ENCODE data around the gene RHBDD3. TPM values are rescaled to one million over a fixed set of nuclear protein-coding genes. Genes with fewer than 3 reads are reported as not detected.
A peak's percentile ranks its signal among the peaks of the same experiment; 100 is the strongest.

Gene RHBDD3
- total RNA-seq, 4 donors from 2014 or later = 8.9 to 24.1 (median 20.5) TPM

DNA sequence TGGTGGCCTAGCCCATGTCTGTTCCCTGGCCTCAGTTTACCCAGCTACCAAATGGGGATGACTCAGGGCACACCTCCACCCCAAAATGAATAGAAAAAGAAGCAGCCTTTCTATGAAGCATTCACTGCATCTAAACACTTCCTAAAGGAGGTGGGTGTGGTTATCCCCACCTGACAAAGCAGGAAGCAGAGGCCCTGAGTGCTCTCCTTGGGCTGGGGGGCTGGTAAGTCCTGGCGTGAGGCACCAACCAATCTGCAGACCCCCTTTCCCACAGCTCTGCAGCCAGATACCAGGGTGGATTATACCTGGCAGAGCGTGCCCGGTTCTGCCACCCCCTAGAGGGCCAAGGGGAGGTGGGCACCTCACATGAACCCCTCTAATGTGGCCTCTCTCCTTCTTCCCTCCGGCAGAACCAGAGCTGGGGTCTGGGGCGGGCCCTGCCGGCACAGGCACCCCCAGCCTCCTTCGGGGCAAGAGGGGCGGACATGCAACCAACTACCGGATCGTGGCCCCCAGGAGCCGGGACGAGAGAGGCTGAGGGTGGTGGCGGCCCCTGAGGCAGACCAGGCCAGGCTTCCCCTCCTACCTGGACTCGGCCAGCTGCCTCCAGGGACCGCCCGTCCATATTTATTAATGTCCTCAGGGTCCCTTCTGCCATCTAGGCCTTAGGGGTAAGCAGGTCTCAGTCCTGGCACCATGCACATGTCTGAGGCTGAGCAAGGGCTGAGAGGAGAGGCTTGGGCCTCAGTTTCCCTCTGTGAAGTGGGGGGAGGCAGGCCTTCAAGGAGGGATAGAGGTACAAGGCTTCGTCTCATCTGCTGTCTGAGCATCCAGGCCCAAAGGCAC lies 9.2 kb downstream of the RHBDD3 start:
- TF ChIP-seq, protein P1, sequence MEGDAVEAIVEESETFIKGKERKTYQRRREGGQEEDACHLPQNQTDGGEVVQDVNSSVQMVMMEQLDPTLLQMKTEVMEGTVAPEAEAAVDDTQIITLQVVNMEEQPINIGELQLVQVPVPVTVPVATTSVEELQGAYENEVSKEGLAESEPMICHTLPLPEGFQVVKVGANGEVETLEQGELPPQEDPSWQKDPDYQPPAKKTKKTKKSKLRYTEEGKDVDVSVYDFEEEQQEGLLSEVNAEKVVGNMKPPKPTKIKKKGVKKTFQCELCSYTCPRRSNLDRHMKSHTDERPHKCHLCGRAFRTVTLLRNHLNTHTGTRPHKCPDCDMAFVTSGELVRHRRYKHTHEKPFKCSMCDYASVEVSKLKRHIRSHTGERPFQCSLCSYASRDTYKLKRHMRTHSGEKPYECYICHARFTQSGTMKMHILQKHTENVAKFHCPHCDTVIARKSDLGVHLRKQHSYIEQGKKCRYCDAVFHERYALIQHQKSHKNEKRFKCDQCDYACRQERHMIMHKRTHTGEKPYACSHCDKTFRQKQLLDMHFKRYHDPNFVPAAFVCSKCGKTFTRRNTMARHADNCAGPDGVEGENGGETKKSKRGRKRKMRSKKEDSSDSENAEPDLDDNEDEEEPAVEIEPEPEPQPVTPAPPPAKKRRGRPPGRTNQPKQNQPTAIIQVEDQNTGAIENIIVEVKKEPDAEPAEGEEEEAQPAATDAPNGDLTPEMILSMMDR (IDR thresholded peaks at IDR 0.05) = no peak
- TF ChIP-seq POLR2A (IDR thresholded peaks at IDR 0.05) = no peak

DNA sequence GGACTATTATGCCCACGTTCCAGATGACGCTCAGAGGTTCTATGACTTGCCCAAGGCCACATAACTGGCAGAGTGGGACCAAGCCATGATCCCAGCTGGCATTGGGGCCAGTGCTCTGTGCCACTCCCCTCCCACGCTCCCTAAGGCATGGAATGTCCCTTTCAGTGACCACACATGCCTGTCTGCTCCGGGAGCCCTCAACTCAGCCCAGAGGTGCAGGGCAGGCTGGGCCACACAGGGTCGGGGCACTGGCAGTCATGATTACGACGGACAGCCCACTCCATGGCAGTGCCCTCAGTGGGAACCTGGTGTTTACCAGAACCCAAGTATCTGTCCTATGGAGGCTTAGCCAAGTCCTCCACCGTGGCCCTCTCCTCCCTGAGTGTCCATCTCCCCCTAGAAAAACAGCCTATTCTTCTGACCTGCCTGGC lies 10.0 kb downstream of the RHBDD3 start:
- H3K4me3 ChIP-seq (ENCODE audit: low read depth, poor library complexity, severe bottlenecking) = no peak overlapping the region
- 71 to 91% methylated on average over 5 to 8 of the region's 8 CpGs for WGBS, 2 donors
- intact Hi-C loops (cut with DNase I; ENCODE audit: low total_unique reads) = no loop called here
- DNase-seq (ENCODE audit: low spot score in 2 of 2) = peak in 1 of 2 donors; percentile 64
- TF ChIP-seq POLR2A (IDR thresholded peaks at IDR 0.05) = no peak
- TF ChIP-seq, protein P1 (IDR thresholded peaks at IDR 0.05) = no peak

More for the DNA sequence above, 9.2 kb downstream of the RHBDD3 start:
- intact Hi-C loops (cut with DNase I; ENCODE audit: low total_unique reads) = no loop called here
- DNase-seq (ENCODE audit: low spot score in 2 of 2) = peak in 1 of 2 donors; percentile 69
- H3K4me3 ChIP-seq (ENCODE audit: low read depth, poor library complexity, severe bottlenecking) = no peak overlapping the region
- 92 to 95% methylated on average over 11 to 16 of the region's 17 CpGs for WGBS, 2 donors

DNA sequence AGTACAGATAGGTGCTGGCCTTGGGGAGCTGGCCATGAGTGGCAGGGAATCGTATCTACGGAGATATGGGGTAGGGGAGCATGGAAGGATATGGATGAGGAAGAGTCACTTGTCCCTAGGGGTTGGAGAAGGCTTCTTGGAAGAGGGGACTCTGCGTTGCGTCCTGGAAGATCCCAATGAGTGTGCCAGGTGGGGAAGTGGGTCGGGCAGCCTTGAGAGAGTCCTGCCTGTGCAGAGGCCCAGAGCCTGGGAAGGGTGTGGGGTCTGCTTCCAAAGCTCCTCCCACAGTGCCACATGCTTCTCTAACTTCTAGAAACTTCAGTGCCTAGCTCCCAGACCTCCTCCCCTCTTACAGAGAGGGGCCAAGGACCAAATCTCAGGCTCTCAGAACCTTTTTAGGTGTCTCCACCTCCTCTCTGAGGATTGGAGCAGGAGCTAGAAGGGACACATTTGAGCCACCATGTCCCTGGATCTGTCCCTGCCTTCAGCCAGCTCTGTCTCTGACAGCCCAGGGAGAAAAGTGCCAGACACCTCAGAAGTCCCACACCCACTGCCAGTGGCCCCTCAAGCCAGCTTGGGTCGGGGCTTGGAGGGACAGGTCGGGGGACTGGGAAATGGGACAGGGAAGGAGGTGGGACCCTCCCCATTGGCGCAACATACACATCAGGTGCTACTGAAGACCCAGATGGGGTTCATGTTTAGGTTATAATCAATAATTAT lies 11.0 kb downstream of the RHBDD3 start:
- no peak for TF ChIP-seq POLR2A (IDR thresholded peaks at IDR 0.05)
- TF ChIP-seq, protein P1 (IDR thresholded peaks at IDR 0.05) = no peak

DNA sequence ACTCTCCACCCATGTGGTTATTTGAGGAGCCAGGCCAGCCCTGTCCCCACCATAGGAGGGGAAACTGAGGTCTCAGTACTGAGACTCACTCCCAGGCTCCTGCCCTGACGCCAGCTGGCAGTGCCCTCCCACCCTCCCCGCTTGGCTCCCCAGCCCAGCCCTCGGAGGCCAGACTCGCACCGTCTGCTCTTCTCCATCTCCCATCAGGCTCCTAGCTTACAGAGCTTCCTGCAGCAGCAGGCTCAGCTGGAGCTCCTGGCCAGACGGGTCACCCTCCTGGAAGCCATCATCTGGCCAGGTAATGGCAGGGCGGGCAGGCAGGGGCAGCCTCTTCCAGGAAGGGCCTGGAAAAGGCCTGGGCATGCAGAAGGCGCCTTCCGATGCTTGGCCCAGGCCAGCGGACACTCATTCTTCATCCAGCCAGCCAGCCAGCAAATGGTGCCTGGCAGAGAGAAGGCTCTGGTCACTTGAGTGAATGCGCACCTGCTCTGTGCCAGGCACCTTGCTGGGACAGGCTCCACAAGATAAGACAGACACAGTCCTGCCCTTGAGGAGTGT lies 12.6 kb downstream of the RHBDD3 start:
- no peak for DNase-seq (ENCODE audit: low spot score in 2 of 2)
- TF ChIP-seq, protein P1 (IDR thresholded peaks at IDR 0.05) = no peak
- TF ChIP-seq POLR2A (IDR thresholded peaks at IDR 0.05) = no peak
- no peak overlapping the region for H3K4me3 ChIP-seq (ENCODE audit: low read depth, poor library complexity, severe bottlenecking)
- intact Hi-C loops (cut with DNase I; ENCODE audit: low total_unique reads) = no loop called here
- 96 to 99% methylated on average over 11 of the region's 11 CpGs for WGBS, 2 donors

More for the DNA sequence above, 11.0 kb downstream of the RHBDD3 start:
- intact Hi-C loops (cut with DNase I; ENCODE audit: low total_unique reads) = no loop called here
- no peak overlapping the region for H3K4me3 ChIP-seq (ENCODE audit: low read depth, poor library complexity, severe bottlenecking)
- DNase-seq (ENCODE audit: low spot score in 2 of 2) = peak in 1 of 2 donors; percentile 72
- WGBS, 2 donors = 87 to 94% methylated on average over 8 of the region's 8 CpGs

DNA sequence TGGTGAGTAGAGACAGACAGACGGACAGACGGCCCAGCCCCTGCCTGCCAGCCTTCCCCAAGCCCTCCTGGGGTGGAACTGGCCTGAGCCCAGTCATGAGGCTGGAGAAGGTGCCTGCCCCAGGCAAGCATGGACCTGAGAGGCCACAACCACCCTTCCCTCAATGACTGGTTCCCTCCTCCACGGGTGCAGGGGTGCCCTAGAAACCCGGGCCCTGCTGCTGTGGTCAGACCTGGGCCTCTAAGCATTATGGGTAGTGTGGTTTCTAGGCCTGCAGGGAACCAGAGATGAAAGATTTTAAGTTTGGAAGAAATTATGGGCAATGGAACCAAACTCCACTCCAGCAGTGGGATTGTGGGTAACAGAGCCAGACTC lies 13.5 kb downstream of the RHBDD3 start:
- TF ChIP-seq, protein P1 (IDR thresholded peaks at IDR 0.05) = no peak
- TF ChIP-seq POLR2A (IDR thresholded peaks at IDR 0.05) = no peak
- no peak overlapping the region for H3K4me3 ChIP-seq (ENCODE audit: low read depth, poor library complexity, severe bottlenecking)
- intact Hi-C loops (cut with DNase I; ENCODE audit: low total_unique reads) = no loop called here
- DNase-seq (ENCODE audit: low spot score in 2 of 2) = no peak
- 58 to 71% methylated on average over 4 of the region's 4 CpGs for WGBS, 2 donors
